NCI-H510A (cell line): Measurements from ENCODE around the gene NIM1K.
"Not testable (repeated sequence)": the region's sequence is repeated elsewhere in the genome, so short reads cannot be mapped to it uniquely, and the experiment has no call there.

Experiments
- DNase-seq: peaks from one replicate; lab custom pipeline; 2025; lab: John Stamatoyannopoulos, UW

The NIM1K gene

DNA sequence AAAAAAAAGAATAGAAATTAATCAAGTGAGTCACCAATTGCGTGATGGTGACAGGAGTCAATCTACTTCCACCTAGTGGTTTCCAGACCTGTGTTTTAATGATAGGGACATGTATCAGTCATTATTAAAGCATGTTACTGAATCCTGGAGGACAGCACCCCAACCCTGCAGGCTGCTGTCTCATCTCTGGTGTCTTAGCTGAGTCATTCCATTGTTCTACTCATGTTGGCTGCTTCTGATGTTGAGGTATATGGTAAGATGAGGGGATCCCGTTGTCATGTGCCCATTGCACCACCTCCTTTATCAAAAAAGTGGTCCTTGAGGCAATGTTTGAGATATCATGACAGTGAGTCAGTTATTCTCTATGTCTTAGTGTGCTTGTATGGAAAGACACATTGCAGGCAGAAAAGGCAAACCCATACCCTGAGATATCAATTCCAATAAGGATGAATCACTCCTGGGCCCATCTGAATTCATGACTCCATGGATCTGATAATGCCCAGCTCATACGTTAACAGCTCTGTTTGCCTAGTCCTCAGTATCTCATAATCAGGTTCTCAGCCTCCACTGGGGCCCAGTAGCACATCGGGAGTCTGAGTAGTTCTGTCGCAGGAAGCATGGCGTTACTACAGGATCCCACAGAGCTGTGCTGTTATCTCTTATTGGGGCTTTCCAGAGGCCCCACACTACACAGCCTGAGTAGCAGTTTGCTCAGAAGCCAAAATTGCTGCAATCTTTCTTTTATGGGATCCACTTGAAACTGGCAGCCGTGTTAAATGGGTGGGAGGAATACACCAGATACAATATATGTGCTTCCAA lies 90.0 kb downstream of the NIM1K start:
- no peak for DNase-seq

DNA sequence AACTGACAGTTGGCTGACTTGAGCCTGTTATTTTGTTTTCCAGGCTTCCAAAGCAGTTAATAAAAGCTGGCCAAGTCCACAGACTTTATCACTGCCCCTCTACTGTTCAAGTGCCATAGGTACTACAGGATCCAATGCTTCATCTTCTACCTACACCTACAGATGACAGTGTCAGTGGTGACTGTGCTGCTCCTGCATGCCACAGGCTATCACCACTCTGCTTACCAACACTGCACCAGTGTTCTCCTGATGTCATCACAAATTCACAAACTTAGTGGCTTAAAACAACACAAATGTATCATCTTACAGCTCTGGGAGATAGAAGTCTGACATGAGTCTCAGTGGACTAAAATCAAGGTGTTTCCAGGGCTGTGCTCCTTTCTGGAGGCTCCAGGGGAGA lies 94.6 kb downstream of the NIM1K start:
- no peak for DNase-seq

DNA sequence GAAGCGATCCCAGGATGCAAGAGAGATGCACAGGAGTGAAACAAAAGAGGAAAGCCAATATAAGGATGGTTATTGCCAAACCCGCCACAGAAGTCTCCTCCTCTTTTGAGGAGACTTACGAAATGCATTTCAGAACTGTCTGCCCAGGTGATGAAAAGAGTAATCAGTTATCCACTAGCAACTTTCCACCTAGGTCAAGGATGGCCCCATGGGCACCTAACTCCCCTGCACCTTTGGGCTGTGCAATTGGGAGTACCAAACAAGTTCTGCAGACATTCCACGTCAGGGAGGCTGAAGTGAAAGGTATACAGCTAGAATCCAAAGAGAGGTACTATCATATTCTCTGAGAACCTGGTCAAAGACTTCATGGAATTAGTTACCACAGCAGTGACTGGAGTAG lies 95.5 kb downstream of the NIM1K start:
- DNase-seq, result no peak

DNA sequence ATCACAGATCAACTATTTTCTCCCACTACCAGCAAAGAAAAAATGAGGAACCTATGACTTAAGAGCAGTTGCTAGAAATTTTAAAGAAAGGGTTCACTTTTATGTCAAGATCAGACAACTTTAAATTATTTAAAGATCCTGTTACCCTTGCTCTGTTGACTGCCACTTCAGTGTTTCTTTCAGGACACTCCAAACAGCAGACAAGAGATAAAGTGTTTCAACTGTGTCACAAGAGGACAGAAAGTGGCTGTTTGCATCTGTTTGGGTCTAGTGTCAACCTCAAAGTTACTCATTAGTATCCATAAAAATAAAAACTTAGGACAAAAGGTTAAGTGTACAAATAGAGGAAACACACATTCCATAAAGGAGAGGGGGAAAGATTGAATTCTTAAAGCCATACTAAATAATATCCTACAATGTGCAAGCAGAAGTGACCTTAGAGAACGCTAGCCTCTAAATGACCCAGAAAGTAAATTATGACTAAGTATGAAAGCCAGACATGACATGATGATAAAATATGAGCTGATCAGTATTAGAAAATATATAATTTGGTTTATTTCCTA lies 96.3 kb downstream of the NIM1K start:
- DNase-seq, result no peak

DNA sequence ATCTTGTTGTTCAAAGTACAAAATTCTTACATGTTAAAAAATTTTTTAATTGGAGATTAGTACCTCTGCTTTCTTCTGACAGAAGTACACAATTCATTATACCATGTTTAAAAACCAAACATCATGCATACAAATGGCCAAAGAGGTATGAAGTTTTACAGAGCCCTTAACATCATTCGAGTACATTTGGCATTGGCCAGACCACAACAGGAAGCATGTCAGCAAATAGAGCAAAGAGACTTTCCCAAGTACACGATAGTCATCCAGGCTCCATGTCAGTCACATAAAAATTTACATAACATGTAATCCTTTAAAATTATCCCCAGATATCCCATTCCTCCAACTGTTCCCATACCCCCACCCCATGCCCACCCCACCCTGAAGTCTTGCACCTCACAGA lies 98.7 kb downstream of the NIM1K start:
- DNase-seq, result no peak

GRCh38 chr5:43294226-43294625 lies 102.2 kb downstream of the NIM1K start:
- DNase-seq, result no peak

- DNase-seq, result no peak
These were observed 103.2 kb downstream of the NIM1K start for GRCh38 chr5:43295202-43295601.

GRCh38 chr5:43296835-43297234 lies 104.8 kb downstream of the NIM1K start:
- no peak for DNase-seq

DNA sequence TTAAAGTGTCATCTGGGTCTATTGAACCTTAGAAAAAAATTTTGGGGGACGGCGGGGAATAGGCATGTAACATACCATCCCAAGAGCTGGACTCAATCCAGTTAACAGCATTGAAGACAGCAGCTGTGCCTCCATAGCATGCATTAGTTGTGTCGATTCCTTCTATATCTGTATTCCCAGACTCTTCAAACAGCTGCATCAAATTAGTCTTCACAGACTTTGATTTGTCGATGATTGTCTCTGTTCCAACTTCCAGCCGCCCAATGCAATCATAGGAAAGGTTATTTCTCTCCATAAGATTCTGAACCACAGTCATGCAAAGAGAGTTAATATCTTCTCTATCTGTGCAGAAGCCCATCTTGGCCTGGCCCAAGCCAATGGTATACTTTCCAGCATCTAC lies 106.4 kb downstream of the NIM1K start:
- DNase-seq, result no peak

DNA sequence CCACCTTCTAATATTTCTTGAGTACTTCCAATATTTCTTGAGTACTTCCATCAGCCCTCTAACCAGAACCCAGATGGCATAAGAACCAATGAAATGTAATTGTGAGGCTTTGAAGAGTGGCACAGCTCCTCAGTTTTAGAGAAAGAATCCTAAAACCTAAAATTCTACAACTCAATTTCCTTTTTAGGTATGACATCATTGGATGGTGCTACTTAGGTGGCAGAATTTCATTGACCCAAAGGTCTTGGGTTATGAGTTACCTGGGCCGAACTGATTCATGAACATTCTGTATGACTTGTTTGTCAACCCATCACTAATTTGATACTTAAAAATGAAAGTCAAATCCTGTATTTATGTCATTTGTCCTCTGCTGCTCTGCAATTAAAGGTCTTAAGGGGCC lies 108.1 kb downstream of the NIM1K start:
- no peak for DNase-seq

GRCh38 chr5:43301653-43302091 lies 109.6 kb downstream of the NIM1K start:
- DNase-seq, result peak; percentile 19

DNA sequence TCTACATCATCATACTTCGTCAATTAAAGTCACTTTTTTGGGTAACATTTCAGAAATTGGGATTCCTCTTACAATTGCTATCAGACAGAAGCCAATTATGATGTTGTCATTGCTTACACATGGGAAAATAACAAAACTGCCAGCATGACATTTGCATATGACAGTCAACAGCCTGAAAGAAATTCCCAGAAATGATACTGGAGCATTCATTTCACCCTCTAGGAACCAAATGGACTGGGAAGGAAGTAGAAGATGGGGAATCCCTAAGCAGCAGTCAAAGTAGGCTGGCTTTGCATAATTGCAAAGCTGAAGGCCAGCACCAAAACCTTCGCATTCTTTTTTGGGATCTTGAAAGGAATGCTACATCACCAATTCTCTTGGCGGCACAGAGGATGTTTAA lies 110.5 kb downstream of the NIM1K start:
- DNase-seq, result no peak

GRCh38 chr5:43303242-43303641 lies 111.2 kb downstream of the NIM1K start:
- DNase-seq, result no peak

- DNase-seq, result no peak
These were observed 112.5 kb downstream of the NIM1K start for GRCh38 chr5:43304525-43304924.

- DNase-seq, result peak; percentile 15
These were observed 114.0 kb downstream of the NIM1K start for GRCh38 chr5:43305948-43306565.

DNA sequence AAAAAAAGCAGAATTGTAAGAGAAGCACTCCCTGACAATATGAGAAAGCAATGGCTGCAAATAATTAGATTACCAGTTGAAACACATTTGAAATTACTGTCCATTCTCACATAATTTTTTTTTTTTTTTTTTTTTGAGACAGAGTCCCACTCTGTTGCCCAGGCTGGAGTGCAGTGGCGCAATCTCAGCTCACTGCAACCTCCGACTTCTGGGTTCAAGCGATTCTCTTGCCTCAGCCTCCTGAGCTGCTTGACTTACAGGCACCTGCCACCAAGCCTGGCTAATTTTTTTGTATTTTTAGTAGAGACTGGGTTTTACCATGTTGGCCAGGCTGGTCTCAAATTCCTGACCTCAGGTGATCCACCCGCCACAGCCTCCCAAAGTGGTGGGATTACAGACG lies 114.9 kb downstream of the NIM1K start:
- not testable (repeated sequence) for DNase-seq

DNA sequence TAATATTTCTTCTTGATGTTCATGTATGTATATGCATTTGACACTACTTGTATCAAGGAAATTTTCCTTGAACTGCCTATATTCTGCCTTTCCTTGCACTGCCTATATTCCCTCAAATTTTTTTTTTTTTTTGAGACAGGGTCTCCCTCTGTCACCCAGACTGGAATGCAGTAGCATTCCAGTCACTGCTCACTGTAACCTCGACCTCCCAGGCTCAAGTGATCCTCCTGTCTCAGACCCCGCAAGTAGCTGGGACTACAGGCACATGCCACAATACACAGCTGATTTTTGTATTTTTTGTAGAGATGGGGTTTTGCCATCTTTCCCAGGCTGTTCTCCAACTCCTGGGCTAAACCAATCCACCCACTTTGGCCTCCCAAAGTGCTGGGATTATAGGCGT lies 117.1 kb downstream of the NIM1K start:
- DNase-seq, result no peak

DNA sequence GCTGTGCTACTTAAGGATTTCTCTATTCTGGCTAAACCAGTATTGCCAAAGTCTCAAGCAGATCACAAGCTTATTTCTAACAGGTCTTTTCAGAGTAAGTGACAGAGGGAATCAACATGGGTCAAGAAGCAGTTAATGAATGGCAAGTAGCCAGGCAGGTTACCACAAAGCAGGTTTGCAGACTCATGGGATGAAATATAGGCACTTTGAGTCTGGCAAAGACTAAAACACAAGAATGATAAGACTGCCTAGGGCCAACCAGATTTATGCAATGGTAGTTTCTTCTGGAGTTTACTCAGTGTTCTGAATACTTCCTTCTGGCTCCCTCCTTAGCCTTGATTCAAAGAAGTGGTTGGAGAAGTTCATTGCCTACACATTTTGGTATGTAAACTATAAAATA lies 117.6 kb downstream of the NIM1K start:
- no peak for DNase-seq

DNA sequence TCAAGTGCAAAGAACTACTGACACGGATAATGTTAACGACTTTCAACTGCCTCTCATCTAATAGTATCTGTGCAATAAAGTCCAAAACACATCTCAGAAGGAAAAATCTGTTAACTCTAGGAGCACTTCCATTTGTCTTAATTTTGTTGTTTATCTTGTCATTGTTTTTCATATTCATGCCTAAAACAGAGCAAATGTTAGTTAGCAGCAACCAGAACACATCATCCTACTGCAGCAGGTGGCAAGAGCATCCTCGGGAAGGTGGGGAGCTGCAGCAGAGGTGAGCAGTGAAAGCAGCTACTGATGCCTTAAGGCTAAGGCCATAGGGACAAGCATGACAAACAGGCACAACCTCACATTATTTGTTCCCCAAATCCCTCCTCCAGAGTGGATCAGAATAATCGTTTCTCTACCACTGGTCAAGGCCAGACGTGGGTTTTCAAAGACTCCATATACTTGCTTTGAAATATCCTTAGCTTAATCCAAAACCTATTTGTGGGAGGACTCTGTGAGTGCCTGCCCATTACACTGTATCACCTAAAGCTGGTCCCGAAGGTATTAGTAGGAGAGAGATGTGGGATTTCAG lies 120.1 kb downstream of the NIM1K start:
- no peak for DNase-seq

DNA sequence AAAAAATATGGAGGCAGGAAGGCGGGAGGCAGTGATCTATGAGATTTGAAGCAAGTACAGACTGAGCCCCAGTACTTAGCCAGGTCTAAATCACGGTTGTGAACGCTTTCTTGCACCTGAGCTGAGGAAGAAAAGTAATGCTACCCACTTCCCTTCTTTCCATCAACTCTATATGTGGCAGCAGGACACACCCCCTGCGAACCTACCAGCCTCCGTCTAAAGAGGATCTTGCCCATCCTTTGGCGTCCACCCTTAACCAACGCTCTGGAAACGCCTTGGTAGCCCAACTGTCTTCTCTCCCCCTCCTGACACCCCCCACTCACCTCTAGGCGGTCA lies 120.6 kb downstream of the NIM1K start:
- DNase-seq, result no peak

DNA sequence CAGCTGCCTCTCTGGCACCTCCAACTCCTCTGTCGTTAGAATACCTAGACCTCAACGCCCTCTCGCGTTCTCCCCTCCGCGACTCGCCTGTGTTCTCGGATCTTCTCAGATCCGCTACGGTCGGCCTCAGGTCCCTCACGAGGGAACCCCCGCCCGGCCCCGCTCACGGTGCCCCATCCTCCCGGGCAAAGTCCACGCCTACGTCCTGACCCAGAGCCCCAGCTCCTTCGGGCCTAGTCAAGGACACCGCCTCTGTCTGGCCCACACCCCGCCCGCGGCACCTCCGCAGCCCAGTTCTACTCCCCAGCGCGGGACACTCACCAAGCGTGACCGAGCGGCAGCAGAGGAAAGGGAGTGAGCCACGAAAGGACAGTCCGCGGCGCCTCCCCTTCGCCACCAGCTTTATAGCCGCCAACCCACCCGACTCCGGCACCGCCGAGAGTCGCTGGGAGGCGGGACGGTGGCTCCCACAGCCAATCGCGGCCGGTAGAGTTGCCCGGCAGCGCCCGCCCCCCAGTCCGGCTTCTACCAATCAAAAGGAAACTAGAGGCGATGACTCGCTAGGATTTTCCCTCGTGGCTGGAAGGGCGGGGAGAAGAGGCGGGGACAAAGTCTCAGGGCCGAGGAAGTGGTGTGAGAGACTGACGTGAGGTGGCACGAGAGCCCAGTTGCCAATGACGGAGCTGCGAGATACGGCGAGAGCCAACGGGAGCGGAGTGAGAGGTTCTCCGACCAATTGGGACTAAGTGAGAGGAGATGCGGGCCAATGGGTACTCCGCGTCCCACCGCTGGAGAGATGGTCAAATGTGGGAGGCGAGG lies 121.2 kb downstream of the NIM1K start, which contains the start of gene HMGCS1:
Gene HMGCS1, minus strand, starts transcription at position 378 of the 819 bp plus-strand sequence. CDS start 14,447 bp downstream, outside the sequence.
- peak; percentile 98 for DNase-seq

- DNase-seq, result no peak
These were observed 121.9 kb downstream of the NIM1K start for GRCh38 chr5:43313854-43314457.
